SK-N-SH (cell line): ENCODE results near the gene TFB2M.

Source experiments
- EP300 ChIP-seq, 2 experiments: IDR thresholded peaks; 2 replicates each; pipeline versions ENCODE4 v1.4.0 to v1.6.1; 2012; ENCODE audit warnings: borderline replicate concordance in 1 of 2, low read depth in 1 of 2, low read length in 1 of 2
- EZH2phosphoT487 ChIP-seq: fragments of 200-600 bp; sonication (generic); IDR thresholded peaks from 2 replicates; pipeline ENCODE4 v1.6.1; 2017; ENCODE audit warnings: low read depth, mixed run types, mild to moderate bottlenecking, antibody characterized with exemption, moderate library complexity, borderline replicate concordance
- GATA2 ChIP-seq: sonication (generic); formaldehyde crosslinking; IDR thresholded peaks from 2 replicates; pipeline ENCODE4 v1.5.0; 2020; ENCODE audit warnings: mild to moderate bottlenecking, missing genetic modification reagents
- MXI1 ChIP-seq: IDR thresholded peaks from 2 replicates; pipeline ENCODE4 v1.6.1; 2012; ENCODE audit warnings: mild to moderate bottlenecking, low read depth, low read length, improper control_type of control experiment
- POLR2AphosphoS5 ChIP-seq: IDR thresholded peaks from 2 replicates; pipeline ENCODE4 v1.6.1; 2012; ENCODE audit warnings: low read depth, low read length
- RAD21 ChIP-seq: IDR thresholded peaks from 2 replicates; pipeline ENCODE4 v1.6.1; 2012; ENCODE audit warnings: mild to moderate bottlenecking, low read length
- SIN3A ChIP-seq: IDR thresholded peaks from 2 replicates; pipeline ENCODE4 v1.6.1; 2012; ENCODE audit warnings: low read depth, mild to moderate bottlenecking, low read length, moderate library complexity, borderline replicate concordance
- SMC3 ChIP-seq: IDR thresholded peaks from 2 replicates; pipeline ENCODE4 v1.6.1; 2012; ENCODE audit warnings: low read depth, low read length, improper control_type of control experiment
- TAF1 ChIP-seq: IDR thresholded peaks from 2 replicates; pipeline ENCODE4 v1.6.1; 2012; ENCODE audit warnings: low read depth, mild to moderate bottlenecking, low read length, moderate library complexity, borderline replicate concordance
- TCF12 ChIP-seq: IDR thresholded peaks from 2 replicates; pipeline ENCODE4 v1.4.0; 2012
- TF ChIP-seq, protein P1 (sequence below): fragments of 200-600 bp; sonication (generic); IDR thresholded peaks from 2 replicates; pipeline ENCODE4 v1.6.1; 2017; ENCODE audit warnings: antibody characterized with exemption, mild to moderate bottlenecking, moderate library complexity

GRCh38 chr1:246515390-246516005, 50.6 kb downstream of the TFB2M start:
- TF ChIP-seq, protein P1, sequence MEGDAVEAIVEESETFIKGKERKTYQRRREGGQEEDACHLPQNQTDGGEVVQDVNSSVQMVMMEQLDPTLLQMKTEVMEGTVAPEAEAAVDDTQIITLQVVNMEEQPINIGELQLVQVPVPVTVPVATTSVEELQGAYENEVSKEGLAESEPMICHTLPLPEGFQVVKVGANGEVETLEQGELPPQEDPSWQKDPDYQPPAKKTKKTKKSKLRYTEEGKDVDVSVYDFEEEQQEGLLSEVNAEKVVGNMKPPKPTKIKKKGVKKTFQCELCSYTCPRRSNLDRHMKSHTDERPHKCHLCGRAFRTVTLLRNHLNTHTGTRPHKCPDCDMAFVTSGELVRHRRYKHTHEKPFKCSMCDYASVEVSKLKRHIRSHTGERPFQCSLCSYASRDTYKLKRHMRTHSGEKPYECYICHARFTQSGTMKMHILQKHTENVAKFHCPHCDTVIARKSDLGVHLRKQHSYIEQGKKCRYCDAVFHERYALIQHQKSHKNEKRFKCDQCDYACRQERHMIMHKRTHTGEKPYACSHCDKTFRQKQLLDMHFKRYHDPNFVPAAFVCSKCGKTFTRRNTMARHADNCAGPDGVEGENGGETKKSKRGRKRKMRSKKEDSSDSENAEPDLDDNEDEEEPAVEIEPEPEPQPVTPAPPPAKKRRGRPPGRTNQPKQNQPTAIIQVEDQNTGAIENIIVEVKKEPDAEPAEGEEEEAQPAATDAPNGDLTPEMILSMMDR, result no peak
- TF ChIP-seq RAD21 (no peak), POLR2AphosphoS5 (no peak), TCF12 (no peak), SMC3 (no peak), SIN3A (no peak), EP300 (IDR thresholded peaks at IDR 0.05; ENCODE audit: borderline replicate concordance in 1 of 2, low read depth in 1 of 2, low read length in 1 of 2) (no peak), EZH2phosphoT487 (no peak), TAF1 (no peak), MXI1 (no peak), GATA2 (CRISPR knock-in tag) (no peak)
